DMS53 (cell line): ENCODE measurements around the gene ITGA2.

Experiments used
- DNase-seq: peaks from one replicate; lab custom pipeline; 2025; lab: John Stamatoyannopoulos, UW

The ITGA2 gene

DNA sequence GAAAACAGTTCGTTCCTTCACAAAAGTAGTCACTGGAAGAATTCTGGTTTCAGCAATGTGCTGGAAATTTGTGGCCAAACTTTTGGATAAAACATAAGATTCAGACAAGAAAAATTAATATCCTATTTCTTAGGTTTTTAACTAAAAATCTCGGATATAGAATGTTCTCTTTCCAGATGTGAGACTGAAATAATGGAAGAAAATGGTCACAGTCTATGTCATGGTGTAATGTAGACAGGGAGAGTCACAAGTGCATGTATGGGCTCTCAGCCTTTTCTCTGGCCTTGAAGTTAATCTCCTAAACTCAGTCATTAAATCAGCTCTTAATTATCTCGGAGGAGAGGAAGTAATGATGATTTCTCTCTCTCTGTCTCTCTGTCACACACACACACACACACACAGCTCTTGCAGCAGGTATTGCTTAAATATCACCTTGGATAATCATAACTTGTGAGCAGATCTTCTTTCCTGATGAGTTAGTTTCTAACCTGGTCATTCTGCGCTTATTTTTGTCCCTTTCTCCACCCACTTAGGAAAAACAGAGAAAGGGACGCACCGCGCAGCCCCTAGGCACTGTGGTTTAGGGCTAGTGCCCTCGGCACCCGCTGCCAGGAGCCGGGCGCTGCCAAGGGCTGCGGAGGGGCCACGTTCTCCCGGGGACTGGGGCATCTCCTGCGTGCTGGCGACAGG lies 672 bp upstream of the ITGA2 start:
- peak; percentile 60 for DNase-seq

DNA sequence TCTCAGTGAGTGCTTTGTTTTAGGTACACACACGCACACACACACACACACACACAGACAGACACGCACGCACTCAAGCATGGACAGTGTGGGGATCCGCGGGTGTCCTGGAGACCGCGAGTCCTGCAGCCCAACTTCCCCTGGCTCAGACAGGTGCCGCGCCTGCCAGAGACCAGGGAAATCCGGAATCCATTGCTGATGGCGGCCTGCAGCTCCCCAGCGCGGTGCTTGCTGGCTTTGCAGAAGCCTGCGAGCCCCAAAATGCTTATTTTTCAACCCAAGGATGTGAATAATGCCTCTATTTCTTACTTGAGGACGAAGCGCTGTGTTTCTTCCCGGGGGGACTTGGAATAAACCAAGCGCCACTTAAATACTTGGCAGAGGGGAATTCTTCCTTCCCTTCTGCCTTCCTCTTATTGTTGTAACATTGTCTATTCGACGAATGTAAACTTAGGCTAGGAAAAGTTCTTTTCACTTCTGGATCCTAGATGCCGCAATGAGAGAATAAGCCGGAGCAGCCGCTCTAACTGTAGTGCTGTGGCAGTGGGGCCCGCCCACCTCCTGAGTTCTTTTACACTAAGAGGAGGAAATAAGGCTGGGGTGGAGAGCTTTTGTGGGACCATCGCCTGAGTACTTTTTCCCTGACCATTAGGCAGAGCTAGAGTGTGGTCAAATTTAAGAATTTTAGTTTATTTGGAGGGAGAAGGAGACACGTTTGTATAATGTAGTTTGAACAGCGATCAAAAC lies 802 bp downstream of the ITGA2 start:
- peak; percentile 79 for DNase-seq

DNA sequence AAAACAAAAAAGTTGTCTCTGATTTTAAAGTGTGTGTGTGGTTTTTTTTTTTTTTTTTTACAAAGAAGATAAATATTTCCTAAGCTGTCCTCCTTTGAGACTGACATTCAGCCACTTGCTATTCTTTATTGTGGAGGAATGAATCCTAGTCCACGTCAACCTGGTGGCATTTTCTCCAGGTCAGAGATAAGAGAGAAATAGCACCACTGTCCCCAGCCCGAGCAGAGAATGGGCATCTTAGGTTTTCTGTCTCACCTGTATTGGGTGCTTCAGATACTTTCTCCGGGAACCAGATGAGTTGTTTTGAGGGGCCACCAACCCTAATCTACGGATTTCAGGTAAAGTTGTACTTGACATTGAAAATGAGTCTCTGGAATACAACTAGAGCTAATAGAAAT lies 1.4 kb downstream of the ITGA2 start:
- no peak for DNase-seq

DNA sequence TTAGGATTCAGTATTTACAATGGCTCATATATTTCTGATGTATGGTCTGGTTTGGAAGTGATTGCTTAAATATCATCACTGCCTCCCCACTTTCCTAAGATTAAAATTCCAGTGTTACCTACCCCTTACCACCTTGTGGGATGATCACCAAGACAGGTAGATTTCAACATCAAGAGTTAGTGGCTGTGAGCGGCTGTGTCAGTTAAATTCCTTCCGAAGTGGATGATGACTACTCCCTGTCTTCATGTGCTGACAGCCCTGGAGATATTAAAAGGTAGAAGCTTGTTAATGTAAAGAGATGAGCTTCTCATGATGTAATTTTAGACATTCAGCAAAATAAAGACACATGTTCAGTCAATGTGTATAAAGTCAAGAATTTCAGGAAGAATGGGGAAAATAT lies 4.2 kb downstream of the ITGA2 start:
- DNase-seq = no peak

DNA sequence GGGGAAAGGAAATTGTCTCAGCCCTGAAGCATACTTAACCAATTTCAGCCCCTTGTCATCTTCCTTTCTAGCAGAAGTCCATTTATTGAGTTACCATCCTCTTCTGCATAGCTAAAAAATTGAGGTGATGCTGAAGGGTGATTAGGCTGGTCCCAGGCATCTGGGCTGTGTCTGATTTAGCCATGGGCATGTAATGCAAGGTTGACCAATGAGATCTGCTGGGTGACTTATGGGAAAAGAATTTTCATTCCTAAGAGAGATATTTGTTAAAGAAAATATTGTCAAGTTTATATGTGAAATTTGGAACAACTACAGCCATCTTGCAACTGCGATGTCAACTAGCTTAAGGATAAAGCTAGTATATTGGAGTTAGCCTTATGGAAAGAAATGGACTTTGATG lies 5.1 kb downstream of the ITGA2 start:
- DNase-seq = no peak

DNA sequence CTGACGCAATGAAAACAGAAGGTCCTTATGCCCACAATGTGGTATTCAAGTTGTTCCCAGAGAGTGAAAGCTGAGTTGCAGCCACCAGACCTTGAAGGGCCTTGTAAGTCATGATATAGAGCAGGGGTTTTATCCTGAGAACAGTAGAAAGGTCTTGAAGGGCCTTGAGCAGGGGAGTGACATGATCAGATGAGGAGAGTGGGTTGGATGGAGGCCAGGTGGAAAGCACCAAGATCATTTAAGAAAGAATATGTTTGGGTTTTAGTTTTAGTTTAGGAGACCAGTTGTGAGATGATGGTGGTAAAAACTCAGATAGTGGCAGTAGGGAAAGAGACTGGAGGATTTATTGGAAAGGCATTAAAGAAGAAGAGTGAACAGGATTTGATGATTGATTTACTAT lies 5.9 kb downstream of the ITGA2 start:
- DNase-seq = no peak

DNA sequence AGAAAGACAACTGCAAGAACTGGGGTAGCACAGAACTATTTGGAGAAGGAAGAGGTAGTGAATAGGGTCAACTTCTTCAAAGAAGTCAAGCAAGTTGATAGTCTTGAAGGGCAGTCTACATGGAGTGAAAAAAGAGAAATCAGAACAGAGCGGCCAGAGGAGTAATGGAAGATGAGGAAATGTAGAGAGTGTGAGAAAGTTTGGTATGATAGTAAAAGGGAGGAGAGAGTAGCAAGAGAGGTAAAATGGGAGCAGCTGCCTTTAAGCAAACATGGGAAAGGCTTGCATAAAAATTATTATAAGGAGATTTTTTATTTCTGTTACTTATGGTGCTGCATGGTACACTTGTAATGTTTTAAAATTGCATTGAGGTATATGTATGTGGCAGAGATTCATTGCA lies 6.8 kb downstream of the ITGA2 start:
- no peak for DNase-seq

DNA sequence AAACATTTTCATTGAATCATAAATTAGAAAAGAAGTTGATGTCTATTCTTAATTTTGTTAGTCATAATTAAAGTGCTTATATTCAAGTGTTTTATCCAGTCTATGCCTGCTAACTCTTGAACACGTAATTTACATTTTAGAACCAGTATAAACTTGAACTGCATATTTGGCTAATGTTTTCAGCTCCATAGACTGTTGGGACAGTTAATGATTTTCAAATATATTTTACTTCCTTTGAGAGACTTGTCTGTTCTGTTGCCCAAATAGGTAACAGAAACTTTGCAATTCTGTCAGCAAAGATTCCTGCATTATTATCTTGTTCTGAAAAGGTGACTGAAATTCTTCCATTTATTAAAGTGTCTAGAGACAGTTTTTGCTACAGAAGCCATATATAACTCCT lies 7.8 kb downstream of the ITGA2 start:
- no peak for DNase-seq

DNA sequence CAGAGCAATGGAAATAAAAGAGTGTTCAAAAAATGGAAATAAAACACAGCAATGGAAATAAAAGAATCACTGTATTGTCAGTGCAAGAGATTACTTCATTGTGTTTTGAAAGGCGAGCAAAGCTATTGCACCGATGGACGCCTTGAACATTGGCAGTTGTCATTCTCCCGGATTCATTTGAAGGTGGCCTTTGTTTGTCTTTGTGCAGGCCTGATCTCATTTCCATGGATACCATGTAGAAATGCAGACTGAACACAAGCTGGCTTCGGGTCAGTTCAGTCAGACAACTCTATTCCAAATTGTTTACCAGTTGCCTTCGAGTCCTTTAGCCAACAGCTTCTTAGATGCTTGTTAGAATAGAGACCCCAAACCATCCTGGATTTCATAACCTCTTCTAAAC lies 8.3 kb downstream of the ITGA2 start:
- DNase-seq = peak; percentile 91

DNA sequence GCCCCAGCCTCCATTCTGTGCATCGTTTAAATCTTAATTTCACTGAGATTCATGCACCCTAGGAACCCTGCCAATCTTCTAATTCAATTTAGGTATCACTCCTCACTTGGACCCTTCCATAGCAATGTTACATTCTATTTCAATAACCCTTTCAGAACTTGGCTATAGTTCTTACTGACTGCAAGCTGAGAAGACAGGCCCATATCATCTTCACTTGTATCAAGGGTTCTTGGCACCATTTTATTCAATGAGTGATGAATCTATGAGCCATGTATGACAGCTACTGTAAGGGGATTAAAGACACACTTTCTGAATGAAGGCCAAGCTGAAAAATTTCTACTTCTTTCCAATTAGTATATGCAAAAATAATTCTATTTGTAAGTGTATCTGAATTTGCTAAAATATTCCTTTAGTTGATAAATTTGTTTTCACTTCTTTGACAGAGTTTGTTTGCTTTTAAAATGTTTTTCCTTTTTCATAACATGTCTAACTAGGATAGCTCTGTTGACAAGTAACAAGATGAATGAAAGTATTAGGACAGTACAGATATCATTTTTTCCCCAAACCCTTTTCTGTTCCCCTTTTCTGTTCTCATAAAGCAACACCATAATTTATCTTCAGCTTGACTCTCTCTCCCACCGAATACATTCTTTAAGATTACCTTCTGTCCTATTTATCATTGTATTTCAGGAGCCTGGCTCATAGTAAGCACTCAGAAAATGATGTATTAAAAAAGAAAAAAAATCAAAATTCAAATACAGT lies 9.6 kb downstream of the ITGA2 start:
- no peak for DNase-seq

DNA sequence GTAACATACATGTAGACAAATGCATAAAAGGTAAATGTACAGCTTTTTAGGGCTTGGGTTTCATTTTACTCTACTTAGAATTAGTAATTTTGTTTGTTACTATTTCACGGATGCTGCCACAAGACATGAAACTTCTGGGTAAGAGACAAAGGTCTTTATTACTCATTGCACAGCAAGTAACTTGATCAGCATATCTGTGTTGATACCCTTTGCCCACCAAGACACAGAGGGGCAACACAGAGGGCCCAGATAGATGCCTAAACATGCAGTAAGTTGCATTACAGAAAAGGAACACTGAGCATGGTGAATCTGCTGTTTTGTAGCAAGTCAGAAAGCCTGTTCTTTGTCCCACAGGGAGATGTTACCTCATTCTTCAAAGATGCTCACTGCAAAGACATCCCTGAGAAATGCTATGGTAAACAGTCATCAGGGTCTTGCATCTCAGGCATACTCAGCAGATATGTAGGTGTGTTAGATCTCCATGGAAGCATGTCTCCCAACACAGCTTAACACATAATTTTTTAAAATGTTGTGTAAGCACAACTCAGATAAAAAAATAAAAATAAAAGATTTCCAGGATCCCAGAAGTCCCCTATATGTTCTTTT lies 10.3 kb downstream of the ITGA2 start:
- no peak for DNase-seq

DNA sequence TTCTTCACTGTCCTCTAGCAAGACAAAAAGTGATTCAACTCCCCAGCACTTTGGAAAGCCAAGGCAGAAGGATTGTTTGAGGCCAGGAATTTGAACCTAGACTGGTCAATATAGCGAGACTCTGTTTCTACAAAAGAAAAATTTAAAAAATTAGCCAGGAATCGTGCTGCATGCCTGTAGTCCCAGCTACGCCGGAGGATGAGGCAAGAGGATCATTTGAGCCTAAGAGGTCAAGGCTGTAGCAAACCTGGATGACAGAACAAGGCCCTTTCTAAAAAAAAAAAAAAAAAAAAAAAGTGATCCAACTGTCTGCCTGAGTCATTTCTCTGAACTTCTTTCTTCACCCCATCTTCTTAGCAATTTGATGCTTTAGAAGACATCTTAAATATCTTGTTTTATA lies 12.4 kb downstream of the ITGA2 start:
- DNase-seq = no peak

DNA sequence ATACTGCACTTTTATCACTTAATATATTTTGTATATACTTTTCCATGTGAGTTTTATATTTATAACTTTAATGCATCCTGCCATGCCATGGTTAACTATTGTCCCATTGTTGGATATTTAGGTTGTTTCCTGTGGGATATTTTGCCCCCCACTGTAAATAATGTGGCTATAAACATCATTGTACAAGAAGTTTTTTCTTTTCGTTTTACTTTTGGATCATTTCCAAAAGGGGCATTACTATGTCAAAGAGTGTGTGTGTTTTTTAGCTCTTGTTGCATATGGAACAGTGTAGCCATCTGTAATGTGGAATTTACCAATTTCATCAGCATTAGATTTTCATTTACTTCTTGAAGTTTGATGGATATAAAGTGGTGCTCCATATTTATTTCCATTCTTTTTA lies 13.3 kb downstream of the ITGA2 start:
- no peak for DNase-seq

DNA sequence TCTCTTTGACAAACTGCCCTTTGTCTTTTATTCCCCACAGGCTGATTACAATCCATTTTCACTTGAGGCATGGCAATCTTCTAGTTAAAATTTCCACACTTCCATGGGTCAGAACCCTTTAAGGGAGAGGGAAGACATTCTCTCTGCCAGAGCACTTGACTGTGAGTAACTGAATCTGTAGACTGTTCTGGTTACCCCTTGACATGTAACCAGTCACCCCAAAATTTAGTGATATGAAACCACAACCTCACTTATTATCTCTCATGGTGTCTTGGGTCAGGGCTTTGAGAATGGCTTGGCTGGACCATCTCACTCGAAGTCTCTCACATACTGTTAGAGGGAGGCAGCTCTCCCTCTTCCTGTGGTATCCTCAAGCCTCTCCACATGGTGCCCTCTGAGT lies 14.0 kb downstream of the ITGA2 start:
- no peak for DNase-seq

DNA sequence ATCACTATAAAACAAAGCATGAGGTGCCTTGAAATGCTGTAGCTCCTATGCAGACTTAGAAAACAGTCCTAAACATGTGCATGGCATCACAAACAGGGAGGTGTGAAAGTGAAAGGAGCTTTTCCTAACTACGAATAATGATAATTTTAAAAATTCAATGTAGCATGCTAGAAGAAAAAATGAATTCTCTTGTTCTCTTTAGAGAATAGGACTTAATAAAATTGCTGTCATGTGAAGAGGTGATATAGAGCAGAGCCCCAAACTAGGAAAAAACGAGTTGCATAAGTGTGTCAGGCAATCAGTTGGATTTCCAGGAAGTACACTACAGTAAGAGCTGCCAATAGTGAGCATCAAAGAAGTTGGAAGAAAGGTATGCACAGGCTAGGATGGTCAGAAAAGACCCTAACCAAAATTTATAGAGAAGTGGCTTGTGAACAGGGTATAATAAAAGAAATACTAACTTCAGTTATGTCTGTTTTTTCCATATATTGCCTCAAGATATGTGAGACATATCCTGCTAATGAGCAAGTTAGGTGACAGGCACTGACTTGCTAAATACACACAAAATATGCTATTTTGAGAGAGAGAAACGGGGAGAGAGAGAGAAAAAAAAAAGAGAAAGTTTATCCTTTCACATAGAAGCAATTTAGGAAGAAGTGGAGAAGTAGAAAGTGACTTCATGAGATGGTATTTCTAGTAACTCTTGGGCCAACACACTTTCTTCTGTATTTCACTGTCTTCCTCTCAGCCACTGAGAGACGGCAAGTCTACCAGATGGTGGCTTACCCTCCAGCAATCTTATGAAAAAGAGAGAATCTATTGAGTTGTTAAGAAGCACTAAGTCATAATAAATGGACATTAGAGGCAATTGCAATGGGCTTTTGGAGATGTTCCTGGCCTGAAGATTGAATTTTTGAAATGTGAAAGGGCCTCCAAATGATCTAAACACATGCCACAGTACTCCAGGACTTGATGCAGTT lies 18.0 kb downstream of the ITGA2 start:
- no peak for DNase-seq

DNA sequence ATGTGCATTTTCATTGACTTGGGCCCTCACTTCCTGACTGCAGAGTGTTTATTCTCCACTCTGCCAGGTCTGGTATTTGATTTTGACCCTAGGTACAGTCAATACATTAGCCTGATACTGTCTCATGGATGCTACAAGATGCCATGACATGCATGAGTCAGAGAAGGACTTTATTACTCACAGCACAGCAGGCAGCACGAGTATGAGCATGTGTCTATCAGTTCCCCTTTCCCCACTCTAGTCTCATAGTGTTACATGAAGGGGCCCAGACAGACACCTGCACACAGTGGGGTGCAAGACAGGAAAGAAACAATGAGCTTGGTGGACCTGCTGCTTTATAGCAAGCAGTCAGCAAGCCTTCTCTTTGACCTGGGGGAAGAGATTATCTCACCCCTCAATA lies 19.6 kb downstream of the ITGA2 start:
- peak; percentile 36 for DNase-seq

DNA sequence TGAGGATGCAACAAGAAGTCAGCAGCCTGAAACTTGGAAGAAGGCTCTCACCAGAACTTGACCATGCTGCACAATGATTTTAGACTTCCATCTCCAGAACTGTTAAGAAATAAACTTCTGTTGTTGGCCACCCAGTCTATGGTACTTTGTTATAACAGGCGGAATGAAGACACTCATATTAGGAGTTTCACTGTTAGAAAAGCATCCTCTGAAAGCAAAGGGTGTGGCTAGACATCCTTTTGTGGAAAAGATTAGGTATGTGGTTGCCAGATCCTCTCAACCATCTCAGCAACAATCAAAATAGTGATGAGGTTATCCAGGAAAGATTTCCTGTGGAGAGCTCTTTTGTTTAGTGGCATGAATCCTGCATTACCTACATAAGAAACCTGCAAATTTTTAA lies 20.7 kb downstream of the ITGA2 start:
- DNase-seq = no peak

DNA sequence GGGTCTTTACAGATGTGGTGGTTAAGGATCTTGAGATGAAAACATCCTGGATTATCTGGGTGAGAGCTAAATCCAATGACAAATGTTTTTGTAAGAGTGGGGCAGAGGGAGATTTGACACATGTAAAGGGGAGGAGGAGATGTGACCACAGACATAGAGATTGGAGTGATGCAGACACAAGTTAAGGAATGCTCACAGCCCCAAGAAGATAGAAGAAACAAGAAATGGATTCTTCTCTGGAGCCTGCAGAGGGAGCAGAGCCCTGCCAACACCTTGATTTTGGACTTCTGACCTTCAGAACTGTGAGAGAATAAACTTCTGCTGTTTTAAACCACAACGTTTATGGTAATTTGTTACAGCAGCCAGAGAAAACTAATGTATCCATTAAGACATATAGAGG lies 21.7 kb downstream of the ITGA2 start:
- no peak for DNase-seq

DNA sequence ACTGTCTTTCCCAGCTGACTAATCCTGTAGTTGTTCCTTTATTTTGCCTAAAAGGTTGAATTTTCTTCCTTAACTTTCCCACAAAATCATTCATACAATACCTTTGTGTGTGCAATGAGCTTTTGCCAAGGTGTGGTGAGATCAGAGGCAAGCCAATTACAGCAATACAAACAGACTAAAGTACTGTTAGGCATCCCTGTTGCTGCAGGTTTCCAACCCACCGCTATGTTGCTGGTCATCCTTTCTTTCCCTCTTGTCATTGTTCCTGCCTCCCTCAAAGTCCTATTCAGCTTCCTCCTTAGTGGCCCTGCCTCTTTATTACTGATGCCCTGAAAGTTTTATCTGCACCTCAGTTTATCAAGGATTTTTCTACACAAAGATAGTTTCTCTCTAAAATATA lies 22.1 kb downstream of the ITGA2 start:
- no peak for DNase-seq

DNA sequence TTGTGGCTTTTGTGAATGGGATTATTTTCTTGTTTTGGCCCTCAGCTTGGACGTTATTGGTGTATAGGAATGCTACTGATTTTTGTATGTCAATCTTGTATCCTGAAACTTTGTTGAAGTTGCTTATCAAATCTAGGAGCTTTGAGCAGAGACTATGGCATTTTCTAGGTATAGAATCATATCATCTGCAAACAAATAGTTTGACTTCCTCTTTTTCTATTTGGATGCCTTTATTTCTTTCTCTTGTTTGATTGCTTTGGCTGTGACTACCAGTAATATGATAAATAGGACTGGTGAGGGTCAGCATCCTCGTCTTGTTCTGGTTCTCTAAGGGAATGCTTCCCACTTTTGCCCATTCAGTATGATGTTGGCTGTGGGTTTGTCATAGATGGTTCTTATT lies 24.7 kb downstream of the ITGA2 start:
- DNase-seq = no peak

DNA sequence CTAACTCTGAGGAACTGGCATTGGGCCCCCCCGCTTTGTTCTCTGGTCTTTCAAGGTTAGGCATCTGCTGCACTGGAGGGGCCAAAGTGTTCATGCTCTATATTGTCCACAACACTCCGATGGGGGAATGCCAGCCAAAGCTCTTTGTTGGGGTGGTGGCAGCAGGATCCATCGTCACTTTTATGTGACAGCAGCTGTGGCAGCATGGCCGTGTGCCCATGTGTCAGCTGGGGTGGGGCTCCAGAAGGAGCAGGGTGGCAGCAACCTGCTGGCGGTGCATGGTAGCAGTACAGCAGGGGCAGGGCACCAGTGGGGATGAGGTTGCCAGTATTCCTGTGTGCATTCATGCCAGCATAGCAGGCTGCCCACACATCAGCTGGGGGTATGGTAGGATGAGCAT lies 28.2 kb downstream of the ITGA2 start:
- DNase-seq = no peak
